Transverse colon (tissue), 4 donors: ENCODE results near the gene ADM. TPM values are rescaled to one million over a fixed set of nuclear protein-coding genes. Genes with fewer than 3 reads are reported as not detected.

Source experiments
- DNase-seq: peaks from one replicate; pipeline ENCODE4 v3.0.0-alpha.2; 2019
- H3K27ac ChIP-seq, 4 donors: fragments of 200-600 bp; sonication (generic); 2 replicates each; pipeline ENCODE4 v1.5.1; 2016 to 2018; ENCODE audit warnings: inconsistent platforms in 4 of 4
- H3K27me3 ChIP-seq: fragments of 200-600 bp; sonication (generic); 2 replicates; pipeline ENCODE4 v1.5.1; 2017; ENCODE audit warnings: inconsistent platforms
- H3K36me3 ChIP-seq, 4 donors: fragments of 200-600 bp; sonication (generic); 2 replicates each; pipeline ENCODE4 v1.5.1; 2017 to 2019; ENCODE audit warnings: inconsistent platforms in 4 of 4
- H3K4me1 ChIP-seq, 4 donors: fragments of 200-600 bp; sonication (generic); 2 replicates each; pipeline ENCODE4 v1.5.1; 2017 to 2020; ENCODE audit warnings: inconsistent platforms in 4 of 4
- H3K4me3 ChIP-seq, 4 donors: fragments of 200-600 bp; sonication (generic); 1 replicate in 1 of 4; 2 replicates in 3 of 4; pipeline versions ENCODE4 v1.5.1 to v1.6.1; 2017 to 2019; ENCODE audit warnings: inconsistent platforms in 4 of 4
- H3K9me3 ChIP-seq, 2 donors: fragments of 200-600 bp; sonication (generic); 2 replicates each; pipeline ENCODE4 v1.5.1; 2017 to 2019; ENCODE audit warnings: inconsistent platforms in 2 of 2
- CTCF ChIP-seq, 5 experiments: fragments of 200-600 bp in 3 of 5; fragments of 450-650 bp in 2 of 5; sonication (generic) in 3 of 5; IDR thresholded peaks; 1 replicate in 2 of 5; 2 replicates in 3 of 5; pipeline ENCODE4 v1.5.1; 2016 to 2017; ENCODE audit warnings: antibody characterized with exemption in 5 of 5, inconsistent platforms in 3 of 5, mild to moderate bottlenecking in 2 of 5, moderate library complexity in 1 of 5
- EP300 ChIP-seq: sonication (generic); formaldehyde crosslinking; IDR thresholded peaks from one replicate; pipeline ENCODE4 v1.6.1; 2017; ENCODE audit warnings: antibody characterized with exemption, low read depth
- POLR2A ChIP-seq: fragments of 450-650 bp; IDR thresholded peaks from one replicate; pipeline ENCODE4 v1.6.1; 2016; ENCODE audit warnings: antibody characterized with exemption, mild to moderate bottlenecking, moderate library complexity
- POLR2AphosphoS5 ChIP-seq, 3 donors: sonication (generic); formaldehyde crosslinking; IDR thresholded peaks; one replicate each; pipeline ENCODE4 v1.6.1; 2016; ENCODE audit warnings: antibody characterized with exemption in 3 of 3
- WGBS, 2 donors: methylation state at CpG; one replicate each; pipeline ENCODE4 v1.1.5; 2018; ENCODE audit warnings: low coverage in 1 of 2; 5-methylcytosine and 5-hydroxymethylcytosine counted together
- in situ Hi-C, 4 donors: fragments of 200-750 bp; cut with MboI; loops; one replicate each; pipeline versions ENCODE4 v1.15.0 to v1.15.1; 2017; ENCODE audit warnings: low sequenced_read_pairs in 3 of 4, low pct_ligation_motif_present in 1 of 4, low pct_unique_long_range_greater_than_20kb in 1 of 4
- intact Hi-C: fragments of 100-400 bp; cut with DNase I; formaldehyde crosslinking; loops from one replicate; pipeline ENCODE4 v1.15.1; 2023; ENCODE audit warnings: low total_unique reads
- total RNA-seq, 4 donors: library from RNA; depleted of rRNA; stranded (reverse); fragments of >200 nt; gene quantifications; one replicate each; pipeline ENCODE4 v1.1.0, GENCODE V29; 2016

Gene ADM
- total RNA-seq, 4 donors from 2014 or later: 51.9 to 235 (median 157) TPM

GRCh38 chr11:10311802-10312201, 6.9 kb downstream of the ADM start:
- no peaks in the 10 kb centered on the region for H3K36me3 ChIP-seq
- in situ Hi-C loops: loop anchor here (10.0 to 25.0 kb wide), 5 partner anchors 97 to 557 kb away; no protein-coding TSS in a partner anchor
- no peaks in the 10 kb centered on the region for H3K27me3 ChIP-seq
- H3K4me1 ChIP-seq: peaks cover 10 to 37% (median 22%) of the 10 kb centered on the region in 4 donors
- no peak for DNase-seq
- TF ChIP-seq POLR2AphosphoS5 (IDR thresholded peaks at IDR 0.05) (no peak), POLR2A (no peak), EP300 (no peak), CTCF (IDR thresholded peaks at IDR 0.05) (no peak)
- WGBS, 2 donors: 95 to 100% methylated on average over 2 of the region's 2 CpGs
- H3K9me3 ChIP-seq: no peaks in the 10 kb centered on the region
- intact Hi-C loops: no loop called here
- no peak overlapping the region for H3K27ac ChIP-seq
- no peak overlapping the region for H3K4me3 ChIP-seq

DNA sequence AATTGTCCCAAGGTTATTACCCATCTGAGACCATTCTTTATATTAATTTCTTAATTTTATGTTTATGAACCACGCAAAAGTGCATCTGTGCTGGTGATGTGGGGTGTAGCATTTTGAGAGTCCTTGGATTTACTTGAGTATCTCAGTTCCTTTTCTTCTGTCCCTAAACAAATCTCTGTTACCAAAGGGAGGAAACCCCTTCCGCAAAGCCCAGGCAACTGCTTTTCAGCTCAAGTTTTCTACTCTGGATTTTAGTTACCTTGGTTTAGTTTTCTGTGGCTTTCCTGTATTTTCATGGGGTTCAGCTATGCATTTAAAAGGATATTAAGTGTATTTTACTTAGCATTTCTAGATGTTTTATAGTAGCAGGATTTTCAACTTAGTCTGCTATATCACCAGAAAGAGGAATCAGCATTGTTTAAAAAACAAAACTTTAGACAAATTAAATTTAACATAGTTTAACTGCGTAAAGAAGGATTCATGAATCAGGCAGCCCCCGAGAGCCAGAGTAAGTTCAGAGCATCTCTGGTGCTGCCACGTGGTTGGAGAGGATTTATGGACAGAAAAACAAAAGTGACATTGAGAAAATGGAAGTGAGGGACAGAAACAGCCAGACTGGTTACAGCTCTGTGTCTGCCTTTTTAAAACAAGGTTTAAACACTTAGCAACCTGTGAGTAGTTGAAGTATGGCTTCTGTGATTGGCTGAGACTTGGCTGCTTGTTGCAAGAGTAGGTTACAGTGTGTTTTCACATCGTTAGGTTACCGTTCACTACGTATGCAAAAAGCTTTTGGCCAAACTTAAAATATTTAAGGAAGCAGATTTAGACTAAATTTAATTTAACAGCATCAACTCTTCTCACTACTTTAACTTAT, 9.6 kb downstream of the ADM start:
- DNase-seq: no peak
- H3K4me1 ChIP-seq: peaks cover 0 to 22% (median 8%) of the 10 kb centered on the region in 4 donors
- H3K27ac ChIP-seq: no peak overlapping the region
- TF ChIP-seq CTCF (IDR thresholded peaks at IDR 0.05): no peak
- no peak for TF ChIP-seq EP300
- TF ChIP-seq POLR2A: no peak
- no peak for TF ChIP-seq POLR2AphosphoS5 (IDR thresholded peaks at IDR 0.05)
- intact Hi-C loops (no loop called here), in situ Hi-C loops (loop anchor here (10.0 to 25.0 kb wide), 5 partner anchors 100 to 560 kb away; no protein-coding TSS in a partner anchor)
- no peaks in the 10 kb centered on the region for H3K9me3 ChIP-seq
- WGBS, 2 donors: 56 to 61% methylated on average over 8 of the region's 8 CpGs
- H3K4me3 ChIP-seq: no peak overlapping the region
- no peaks in the 10 kb centered on the region for H3K36me3 ChIP-seq
- no peaks in the 10 kb centered on the region for H3K27me3 ChIP-seq

- no peak for TF ChIP-seq CTCF (IDR thresholded peaks at IDR 0.05)
- TF ChIP-seq EP300: no peak
- TF ChIP-seq POLR2AphosphoS5 (IDR thresholded peaks at IDR 0.05): no peak
- no peak for TF ChIP-seq POLR2A
- H3K27me3 ChIP-seq: no peaks in the 10 kb centered on the region
- peaks cover 0 to 16% (median 6%) of the 10 kb centered on the region in 4 donors for H3K4me1 ChIP-seq
- DNase-seq: no peak
- intact Hi-C loops: no loop called here
- in situ Hi-C loops: loop anchor here (10.0 to 25.0 kb wide), 5 partner anchors 100 to 560 kb away; no protein-coding TSS in a partner anchor
- no peaks in the 10 kb centered on the region for H3K36me3 ChIP-seq
- WGBS, 2 donors: 33 to 64% methylated on average over 5 to 6 of the region's 6 CpGs
- H3K9me3 ChIP-seq: no peaks in the 10 kb centered on the region
- H3K4me3 ChIP-seq: no peak overlapping the region
- no peak overlapping the region for H3K27ac ChIP-seq
These were observed 10.2 kb downstream of the ADM start for GRCh38 chr11:10315083-10315482.

DNA sequence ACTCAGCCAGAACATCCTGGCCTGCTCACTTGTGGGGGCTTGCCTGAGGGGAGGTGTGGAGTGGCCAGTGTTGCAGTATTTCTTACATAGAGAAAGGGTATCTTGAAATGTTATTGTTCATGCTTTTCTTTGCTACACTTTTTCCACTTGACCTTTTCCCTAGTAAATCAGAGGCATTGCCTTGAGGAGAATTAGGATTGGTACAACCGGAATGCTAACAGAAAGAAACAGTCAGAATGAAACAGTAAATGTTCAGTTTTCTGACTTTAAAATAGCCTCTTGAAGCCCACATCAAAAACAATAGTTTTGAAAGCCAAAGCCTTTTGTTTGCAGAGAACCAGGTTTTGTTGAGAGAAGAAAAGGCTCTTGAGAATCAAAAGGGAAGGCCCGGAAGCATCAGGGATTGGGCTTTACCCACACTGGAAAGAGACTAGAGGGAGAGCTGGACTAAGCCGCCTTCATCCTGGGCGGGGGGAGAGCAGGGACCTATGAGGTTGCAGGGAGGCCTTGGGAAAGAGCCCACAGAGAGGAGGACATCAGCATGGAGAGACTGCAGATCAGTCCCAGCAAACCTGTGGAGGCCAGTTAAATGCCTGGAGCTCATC, 12.4 kb downstream of the ADM start:
- TF ChIP-seq POLR2A: no peak
- no peak for TF ChIP-seq POLR2AphosphoS5 (IDR thresholded peaks at IDR 0.05)
- TF ChIP-seq CTCF (IDR thresholded peaks at IDR 0.05): no peak
- no peak for TF ChIP-seq EP300
- Histone ChIP-seq H3K36me3 (no peaks in the 10 kb centered on the region), H3K4me3 (no peak overlapping the region), H3K4me1 (peaks cover 0 to 13% (median 4%) of the 10 kb centered on the region in 4 donors), H3K9me3 (no peaks in the 10 kb centered on the region), H3K27me3 (no peaks in the 10 kb centered on the region), H3K27ac (peak overlapping the region in 3 of 4 donors; percentile 34 to 48 (median 47))
- WGBS, 2 donors: 72 to 74% methylated on average over 2 to 4 of the region's 4 CpGs
- no peak for DNase-seq
- intact Hi-C loops: no loop called here
- in situ Hi-C loops: loop anchor here (10.0 to 25.0 kb wide), 5 partner anchors 102 to 562 kb away; no protein-coding TSS in a partner anchor
